ENCODE measurements around the gene BTBD16.
A peak's percentile ranks its signal among the peaks of the same experiment; 100 is the strongest.

BTBD16 gene

GRCh38 chr10:122311716-122312115 lies 40.6 kb downstream of the BTBD16 start:
- DNase-seq (ENCODE audit: low read depth in 2 of 2): no peak

GRCh38 chr10:122316224-122316884 lies 45.3 kb downstream of the BTBD16 start:
- DNase-seq (ENCODE audit: low read depth in 2 of 2): no peak

GRCh38 chr10:122321960-122322359 lies 50.9 kb downstream of the BTBD16 start:
- no peak for DNase-seq (ENCODE audit: low read depth in 2 of 2)

GRCh38 chr10:122323189-122323588 lies 52.1 kb downstream of the BTBD16 start:
- DNase-seq (ENCODE audit: low read depth in 2 of 2): no peak

- DNase-seq (ENCODE audit: low read depth in 2 of 2): no peak
These were observed 53.0 kb downstream of the BTBD16 start for GRCh38 chr10:122323941-122324675.

- DNase-seq (ENCODE audit: low read depth in 2 of 2): no peak
These were observed 54.1 kb downstream of the BTBD16 start for GRCh38 chr10:122325235-122325634.

- DNase-seq (ENCODE audit: low read depth in 2 of 2): no peak
These were observed 55.3 kb downstream of the BTBD16 start for GRCh38 chr10:122326385-122326784.

GRCh38 chr10:122326806-122327205 lies 55.7 kb downstream of the BTBD16 start:
- no peak for DNase-seq (ENCODE audit: low read depth in 2 of 2)

GRCh38 chr10:122327237-122328206 lies 56.4 kb downstream of the BTBD16 start:
- no peak for DNase-seq (ENCODE audit: low read depth in 2 of 2)

GRCh38 chr10:122328676-122329075 lies 57.6 kb downstream of the BTBD16 start:
- DNase-seq (ENCODE audit: low read depth in 2 of 2): no peak

- no peak for DNase-seq (ENCODE audit: low read depth in 2 of 2)
These were observed 58.3 kb downstream of the BTBD16 start for GRCh38 chr10:122329416-122329815.

- DNase-seq (ENCODE audit: low read depth in 2 of 2): no peak
These were observed 60.0 kb downstream of the BTBD16 start for GRCh38 chr10:122331100-122331499.

GRCh38 chr10:122331615-122332446 lies 60.7 kb downstream of the BTBD16 start:
- DNase-seq (ENCODE audit: low read depth in 2 of 2): no peak

GRCh38 chr10:122333037-122333436 lies 61.9 kb downstream of the BTBD16 start:
- no peak for DNase-seq (ENCODE audit: low read depth in 2 of 2)

- DNase-seq (ENCODE audit: low read depth in 2 of 2): no peak
These were observed 65.2 kb downstream of the BTBD16 start for GRCh38 chr10:122336332-122336731.

- DNase-seq (ENCODE audit: low read depth in 2 of 2): no peak
These were observed 65.9 kb downstream of the BTBD16 start for GRCh38 chr10:122336961-122337360.

GRCh38 chr10:122338609-122339441 lies 67.7 kb downstream of the BTBD16 start:
- no peak for DNase-seq (ENCODE audit: low read depth in 2 of 2)

GRCh38 chr10:122341141-122341810 lies 70.2 kb downstream of the BTBD16 start:
- no peak for DNase-seq (ENCODE audit: low read depth in 2 of 2)

- peak; percentile 26 to 43 for DNase-seq (ENCODE audit: low read depth in 2 of 2)
These were observed 71.4 kb downstream of the BTBD16 start for GRCh38 chr10:122342293-122343134.

All from stimulated activated CD8-positive, alpha-beta memory T cell treated with anti-CD3 and anti-CD28 coated beads, Interleukin-7, amount 100 ng/mL, for 1 hour (primary cell).